HEK293 (cell line): ENCODE results near the gene ADA.

ENCODE experiments used
- CTCF ChIA-PET: fragments of 350-600 bp; formaldehyde crosslinking; extraction: SDS; loops from one replicate; lab custom pipeline; 2021; ENCODE audit warnings: antibody characterized with exemption; lab: Yijun Ruan, JAX
- POLR2A ChIA-PET: fragments of 300-600 bp; formaldehyde crosslinking; extraction: SDS; loops from one replicate; lab custom pipeline; 2020; ENCODE audit warnings: antibody characterized with exemption, inconsistent platforms; lab: Yijun Ruan, JAX
- H3K27ac ChIP-seq: fragments of 200-500 bp; sonication (Bioruptor generic); 2 replicates; pipeline ENCODE4 v1.5.1; 2014; ENCODE audit warnings: low read depth, low read length, control low read depth, inconsistent platforms; ENCODE audit errors: extremely low read depth
- H3K36me3 ChIP-seq, 2 experiments: fragments of 200-500 bp in 1 of 2; sonication (Bioruptor generic) in 1 of 2; 1 replicate in 1 of 2; 2 replicates in 1 of 2; pipeline ENCODE4 v1.5.1; 2014 to 2017; ENCODE audit warnings: inconsistent platforms in 2 of 2, low read length in 2 of 2; ENCODE audit not compliant: control insufficient read depth in 2 of 2, insufficient read depth in 1 of 2
- H3K4me1 ChIP-seq: fragments of 200-500 bp; sonication (Bioruptor generic); 2 replicates; pipeline ENCODE4 v1.5.1; 2014; ENCODE audit warnings: mild to moderate bottlenecking, low read length, inconsistent platforms; ENCODE audit not compliant: control insufficient read depth, insufficient read depth
- H3K4me3 ChIP-seq: 2 replicates; pipeline ENCODE4 v1.5.1; 2011; ENCODE audit warnings: low read depth, mild to moderate bottlenecking, control low read depth, low read length, moderate library complexity
- H3K9me3 ChIP-seq: fragments of 200-500 bp; sonication (Bioruptor generic); 2 replicates; pipeline ENCODE4 v1.5.1; 2014; ENCODE audit warnings: low read depth, low read length, inconsistent platforms; ENCODE audit not compliant: control insufficient read depth, insufficient read depth
- FEZF1 ChIP-seq: fragments of 450-650 bp; formaldehyde crosslinking; IDR thresholded peaks from 2 replicates; pipeline ENCODE4 v1.5.1; 2016; ENCODE audit warnings: missing biosample characterization, missing genetic modification characterization
- KLF1 ChIP-seq: fragments of 450-650 bp; formaldehyde crosslinking; IDR thresholded peaks from 2 replicates; pipeline ENCODE4 v1.5.1; 2016; ENCODE audit warnings: missing biosample characterization, missing genetic modification characterization
- MEIS1 ChIP-seq: sonication (generic); formaldehyde crosslinking; IDR thresholded peaks from 2 replicates; pipeline ENCODE4 v1.8.1; 2022; ENCODE audit warnings: missing genetic modification reagents, mild to moderate bottlenecking, borderline replicate concordance
- PATZ1 ChIP-seq: fragments of 450-650 bp; formaldehyde crosslinking; IDR thresholded peaks from 2 replicates; pipeline ENCODE4 v1.5.1; 2016; ENCODE audit warnings: missing biosample characterization, missing genetic modification characterization
- PBX3 ChIP-seq: sonication (generic); formaldehyde crosslinking; IDR thresholded peaks from 2 replicates; pipeline ENCODE4 v1.8.1; 2022; ENCODE audit warnings: mild to moderate bottlenecking, moderate library complexity, missing genetic modification reagents
- TRIM28 ChIP-seq: IDR thresholded peaks from 2 replicates; pipeline ENCODE4 v1.6.1; 2011; ENCODE audit warnings: low read length, control low read depth, borderline replicate concordance
- ZBTB21 ChIP-seq: fragments of 450-650 bp; formaldehyde crosslinking; IDR thresholded peaks from 2 replicates; pipeline ENCODE4 v1.5.1; 2017; ENCODE audit warnings: missing biosample characterization, missing genetic modification characterization
- ZBTB8A ChIP-seq: fragments of 450-650 bp; formaldehyde crosslinking; IDR thresholded peaks from 2 replicates; pipeline ENCODE4 v1.5.1; 2016; ENCODE audit warnings: missing biosample characterization, missing genetic modification characterization
- ZEB2 ChIP-seq: fragments of 450-650 bp; formaldehyde crosslinking; IDR thresholded peaks from 2 replicates; pipeline ENCODE4 v1.5.1; 2016; ENCODE audit warnings: missing biosample characterization, missing genetic modification characterization
- ZFP41 ChIP-seq: fragments of 450-650 bp; formaldehyde crosslinking; IDR thresholded peaks from 2 replicates; pipeline ENCODE4 v1.5.1; 2016; ENCODE audit warnings: missing biosample characterization, missing genetic modification characterization, borderline replicate concordance
- ZNF26 ChIP-seq: fragments of 450-650 bp; formaldehyde crosslinking; IDR thresholded peaks from 2 replicates; pipeline ENCODE4 v1.5.1; 2016; ENCODE audit warnings: missing biosample characterization, missing genetic modification characterization
- ZNF292 ChIP-seq: fragments of 450-650 bp; formaldehyde crosslinking; IDR thresholded peaks from 2 replicates; pipeline ENCODE4 v1.5.1; 2016; ENCODE audit warnings: low read depth, missing biosample characterization, missing genetic modification characterization, borderline replicate concordance
- ZNF341 ChIP-seq: fragments of 450-650 bp; formaldehyde crosslinking; IDR thresholded peaks from 2 replicates; pipeline ENCODE4; 2016; ENCODE audit warnings: low read depth, missing biosample characterization, missing genetic modification characterization
- ZNF394 ChIP-seq: fragments of 450-650 bp; formaldehyde crosslinking; IDR thresholded peaks from 2 replicates; pipeline ENCODE4 v1.5.1; 2016; ENCODE audit warnings: missing biosample characterization, missing genetic modification characterization, mild to moderate bottlenecking, moderate library complexity, borderline replicate concordance
- ZNF473 ChIP-seq: fragments of 450-650 bp; formaldehyde crosslinking; IDR thresholded peaks from 2 replicates; pipeline ENCODE4 v1.5.1; 2017; ENCODE audit warnings: missing biosample characterization, missing genetic modification characterization
- ZNF514 ChIP-seq: fragments of 450-650 bp; formaldehyde crosslinking; IDR thresholded peaks from 2 replicates; pipeline ENCODE4 v1.5.1; 2016; ENCODE audit warnings: missing biosample characterization, missing genetic modification characterization
- ZNF610 ChIP-seq: fragments of 450-650 bp; formaldehyde crosslinking; IDR thresholded peaks from 2 replicates; pipeline ENCODE4 v1.5.1; 2016; ENCODE audit warnings: missing biosample characterization, missing genetic modification characterization, borderline replicate concordance
- ZNF645 ChIP-seq: fragments of 450-650 bp; formaldehyde crosslinking; IDR thresholded peaks from 2 replicates; pipeline ENCODE4; 2016; ENCODE audit warnings: missing biosample characterization, missing genetic modification characterization

Gene ADA

GRCh38 chr20:44648579-44648978, 2.9 kb downstream of the ADA start:
- CTCF ChIA-PET, result interaction anchor here (0.6 kb wide), 1 partner anchor 239 kb away, joined by 4 read pairs; no protein-coding TSS in a partner anchor
- H3K4me3 ChIP-seq, result no peak overlapping the region

GRCh38 chr20:44648068-44648467, 3.4 kb downstream of the ADA start:
- TF ChIP-seq ZBTB21 (tag by site-specific recombination), result no peak
- no peak for TF ChIP-seq ZEB2
- TF ChIP-seq ZBTB8A (tag by site-specific recombination), result no peak
- ChIA-PET POLR2A (no interaction called here), CTCF (interaction anchor here (0.5 to 0.9 kb wide), 2 partner anchors 37 to 430 kb away, joined by 3 read pairs; no protein-coding TSS in a partner anchor)
- Histone ChIP-seq H3K9me3 (no peaks in the 10 kb centered on the region), H3K4me3 (no peak overlapping the region), H3K36me3 (no peaks in the 10 kb centered on the region), H3K27ac (no peak overlapping the region), H3K4me1 (no peaks in the 10 kb centered on the region; the same call in 1 of the 2 replicates)

More at GRCh38 chr20:44648579-44648978, 2.9 kb downstream of the ADA start:
- Histone ChIP-seq H3K36me3 (no peaks in the 10 kb centered on the region), H3K9me3 (no peaks in the 10 kb centered on the region), H3K27ac (no peak overlapping the region), H3K4me1 (no peaks in the 10 kb centered on the region; the same call in 1 of the 2 replicates)
- TF ChIP-seq ZNF610 (no peak), TRIM28 (no peak), ZNF645 (no peak), ZNF514 (tag by site-specific recombination) (no peak), KLF1 (tag by site-specific recombination) (no peak), PATZ1 (tag by site-specific recombination) (no peak), FEZF1 (tag by site-specific recombination) (no peak), ZNF26 (tag by site-specific recombination) (no peak), ZNF473 (no peak), PBX3 (CRISPR knock-in tag) (no peak), ZNF292 (tag by site-specific recombination) (no peak), ZNF394 (tag by site-specific recombination) (no peak), ZFP41 (tag by site-specific recombination) (no peak), MEIS1 (no peak), ZNF341 (tag by site-specific recombination) (no peak)
- POLR2A ChIA-PET, result interaction anchor here (0.6 kb wide), 1 partner anchor 38 kb away, joined by 3 read pairs; no protein-coding TSS in a partner anchor
